Motor neuron (in vitro differentiated cells): ENCODE results near the gene GABRB2. TPM values are rescaled to one million over a fixed set of nuclear protein-coding genes. Genes with fewer than 3 reads are reported as not detected.
"Not testable (repeated sequence)": the region's sequence is repeated elsewhere in the genome, so short reads cannot be mapped to it uniquely, and the experiment has no call there.

Experiments used
- ATAC-seq, 8 experiments: fragments of 200-7000 bp; cut with Tn5 transposase; replicated peaks in 6 of 8; 2 replicates each; pipeline ENCODE4 v1.8.0; 2021; ENCODE audit warnings: mild to moderate bottlenecking in 8 of 8, moderate library complexity in 8 of 8
- H3K27ac ChIP-seq, 2 donors: fragments of 250-450 bp; sonication (Bioruptor Pico); 2 replicates each; pipeline ENCODE4 v1.9.0; 2021; ENCODE audit warnings: antibody characterized with exemption in 2 of 2, mild to moderate bottlenecking in 2 of 2, moderate library complexity in 1 of 2
- H3K4me1 ChIP-seq, 2 donors: fragments of 250-450 bp; sonication (Bioruptor Pico); replicated peaks in 1 of 2; 2 replicates each; pipeline ENCODE4 v1.6.1; 2021; ENCODE audit warnings: antibody characterized with exemption in 2 of 2, mild to moderate bottlenecking in 2 of 2, moderate library complexity in 1 of 2
- H3K4me3 ChIP-seq, 5 donors: fragments of 250-450 bp; sonication (Bioruptor Pico); 2 replicates each; pipeline ENCODE4 v1.9.0; 2021; ENCODE audit warnings: antibody characterized with exemption in 5 of 5, mild to moderate bottlenecking in 5 of 5, moderate library complexity in 4 of 5
- WGBS, 10 experiments: fragments of 450-650 bp; shearing (Covaris generic); methylation state at CpG; one replicate each; pipeline ENCODE4 v1.0.0; 2022; 5-methylcytosine and 5-hydroxymethylcytosine counted together
- in situ Hi-C, 9 experiments: fragments of 400-800 bp; cut with MboI; loops; one replicate each; pipeline ENCODE4 v1.15.0; 2021; ENCODE audit warnings: low sequenced_read_pairs in 9 of 9, low pct_unique_long_range_greater_than_20kb in 2 of 9; ENCODE audit not compliant: unreplicated experiment in 9 of 9
- total RNA-seq, 8 experiments: library from RNA; unstranded; fragments of 300-600 nt; gene quantifications; 2 replicates each; pipeline versions ENCODE4 v1.2.3 to v1.2.4, GENCODE V29; 2022

The GABRB2 gene
- total RNA-seq, 8 experiments from 2014 or later, result 0.97 to 17.4 (median 7.8) TPM

DNA sequence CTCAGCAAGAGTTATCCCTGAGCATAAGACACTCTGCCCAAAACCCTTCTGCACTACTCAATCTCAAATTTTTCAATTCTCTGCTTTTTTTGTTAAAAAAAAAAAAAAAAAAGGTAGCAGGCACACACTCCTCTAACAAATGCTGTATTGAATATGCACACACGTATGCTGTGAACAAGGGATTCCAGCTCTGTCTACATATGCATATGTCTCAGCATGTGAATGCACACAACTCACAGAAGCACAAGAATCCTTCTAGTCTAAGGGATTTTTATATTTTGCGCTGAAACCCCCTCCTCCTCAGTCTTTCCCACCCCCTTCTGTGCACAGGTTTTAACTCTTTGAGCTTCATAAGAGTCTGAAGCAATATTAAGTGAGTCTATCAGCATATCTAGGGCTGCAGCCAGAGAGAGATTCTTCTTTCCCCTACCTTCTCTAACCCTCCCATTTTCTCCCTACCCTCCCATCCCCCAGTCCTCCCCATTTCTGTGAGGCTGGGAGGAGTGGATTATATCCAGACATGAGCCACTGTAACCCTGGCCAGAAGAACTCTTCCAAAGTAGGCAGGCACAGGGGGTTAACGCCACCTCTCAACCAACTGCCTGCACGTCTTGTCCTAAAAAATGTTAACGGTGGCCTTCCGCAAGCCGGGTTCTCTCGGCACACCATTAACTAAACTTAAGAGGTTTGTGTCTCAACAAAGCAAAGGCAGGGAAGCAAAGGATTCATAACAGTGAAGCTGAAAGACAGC, 1.0 kb downstream of the GABRB2 start:
- Histone ChIP-seq H3K27ac (no peak overlapping the region), H3K4me3 (peak overlapping the region; percentile 37 to 82 (median 63))
- in situ Hi-C loops, result loop anchor here in 1 of 9 experiments (25.0 kb wide), 1 partner anchor 1792 kb away; no protein-coding TSS in a partner anchor

GRCh38 chr5:161544350-161544765, 2.2 kb downstream of the GABRB2 start:
- Histone ChIP-seq H3K27ac (no peak overlapping the region), H3K4me3 (peak overlapping the region in 1 of 5 donors; percentile 82), H3K4me1 (peaks cover 2 to 5% of the 10 kb centered on the region in 2 donors)
- peak in 3 of 8 experiments; percentile 33 to 49 (median 38) for ATAC-seq
- 0 to 10% (median 0%) methylated on average over 2 to 7 of the region's 7 CpGs; no CpG with 5 or more reads in 3 of the 10 experiments for WGBS, 10 experiments
- in situ Hi-C loops, result loop anchor here in 1 of 9 experiments (25.0 kb wide), 1 partner anchor 1793 kb away; no protein-coding TSS in a partner anchor

More for the DNA sequence above, 1.0 kb downstream of the GABRB2 start:
- ATAC-seq, result peak in 2 of 8 experiments; percentile 39 to 61
- peaks cover 2 to 5% of the 10 kb centered on the region in 2 donors for H3K4me1 ChIP-seq
- WGBS, 10 experiments, result 0 to 64% (median 10%) methylated on average over 1 to 7 of the region's 8 CpGs; no CpG with 5 or more reads in 2 of the 10 experiments

- H3K4me3 ChIP-seq, result no peak overlapping the region
- 0 to 100% (median 48%) methylated on average over 1 of the region's 1 CpG; no CpG with 5 or more reads in 4 of the 10 experiments for WGBS, 10 experiments
- in situ Hi-C loops, result loop anchor here in 1 of 9 experiments (25.0 kb wide), 1 partner anchor 1798 kb away; no protein-coding TSS in a partner anchor
- H3K27ac ChIP-seq, result no peak overlapping the region
- H3K4me1 ChIP-seq, result no peaks in the 10 kb centered on the region
- ATAC-seq, result no peak
These were observed 7.5 kb downstream of the GABRB2 start for GRCh38 chr5:161539016-161539415.

GRCh38 chr5:161535762-161536161, 10.8 kb downstream of the GABRB2 start:
- ATAC-seq, result no peak

DNA sequence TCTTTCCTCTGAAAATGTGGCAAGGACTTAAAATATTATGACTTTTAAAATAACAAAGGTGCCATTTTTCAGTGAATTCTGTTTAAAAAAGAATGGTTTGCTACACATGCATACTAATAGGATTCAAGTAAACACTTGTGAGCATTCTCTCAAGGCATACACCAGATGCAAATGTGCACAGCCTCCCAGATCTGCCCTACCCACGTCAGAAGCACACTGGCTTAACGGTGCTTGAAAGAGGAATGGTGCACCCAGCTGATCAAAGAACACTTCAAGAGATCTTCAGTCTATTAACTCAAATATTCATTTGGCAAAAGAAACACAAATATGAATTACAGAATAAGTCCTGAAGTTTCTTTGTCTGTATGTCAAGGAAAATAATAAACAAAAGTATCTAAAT, 15.8 kb downstream of the GABRB2 start:
- in situ Hi-C loops, result loop anchor here in 1 of 9 experiments (25.0 kb wide), 1 partner anchor 1807 kb away; no protein-coding TSS in a partner anchor
- 6 to 38% (median 10%) methylated on average over 1 to 2 of the region's 2 CpGs; no CpG with 5 or more reads in 5 of the 10 experiments for WGBS, 10 experiments
- H3K27ac ChIP-seq, result no peak overlapping the region
- no peak overlapping the region for H3K4me3 ChIP-seq
- H3K4me1 ChIP-seq, result peaks cover 0 to 8% of the 10 kb centered on the region in 2 donors
- peak in 4 of 8 experiments; percentile 37 to 63 (median 47) for ATAC-seq

More at GRCh38 chr5:161535762-161536161, 10.8 kb downstream of the GABRB2 start:
- WGBS, 10 experiments, result 20 to 100% (median 89%) methylated on average over 1 to 2 of the region's 2 CpGs; no CpG with 5 or more reads in 2 of the 10 experiments
- in situ Hi-C loops, result loop anchor here in 1 of 9 experiments (25.0 kb wide), 1 partner anchor 1802 kb away; no protein-coding TSS in a partner anchor
- Histone ChIP-seq H3K4me3 (no peak overlapping the region), H3K4me1 (peaks cover 0 to 3% of the 10 kb centered on the region in 2 donors), H3K27ac (no peak overlapping the region)

GRCh38 chr5:161513942-161514341, 32.6 kb downstream of the GABRB2 start:
- H3K4me3 ChIP-seq, result no peak overlapping the region
- in situ Hi-C loops, result no loop called here
- WGBS, 10 experiments, result 0 to 100% (median 100%) methylated on average over 1 of the region's 1 CpG; no CpG with 5 or more reads in 4 of the 10 experiments
- no peak for ATAC-seq
- H3K27ac ChIP-seq, result no peak overlapping the region
- H3K4me1 ChIP-seq, result peaks cover 0 to 11% of the 10 kb centered on the region in 2 donors

DNA sequence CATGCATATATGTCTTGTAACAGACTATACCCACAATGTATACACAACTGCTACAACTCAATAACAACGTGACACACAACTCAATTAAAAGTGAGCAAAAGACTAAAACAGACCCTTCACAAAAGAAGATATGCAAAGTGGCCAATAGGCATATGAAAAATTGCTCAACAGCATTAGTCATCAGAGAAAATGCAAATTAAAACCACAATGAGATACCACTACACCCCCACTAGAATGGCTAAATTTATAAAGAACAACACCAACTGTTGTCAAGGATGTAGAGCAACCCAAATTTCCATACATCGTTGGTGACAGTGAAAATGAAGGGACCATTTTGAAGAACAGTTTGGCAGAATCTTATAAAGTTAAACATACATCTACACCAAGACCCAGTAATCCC, 38.9 kb downstream of the GABRB2 start:
- H3K4me3 ChIP-seq, result no peak overlapping the region
- WGBS, 10 experiments, result 0 to 100% (median 38%) methylated on average over 1 to 2 of the region's 2 CpGs; no CpG with 5 or more reads in 1 of the 10 experiments
- no peaks in the 10 kb centered on the region for H3K4me1 ChIP-seq
- H3K27ac ChIP-seq, result no peak overlapping the region
- in situ Hi-C loops, result no loop called here
- ATAC-seq, result peak in 3 of 8 experiments; percentile 43 to 79 (median 74)

DNA sequence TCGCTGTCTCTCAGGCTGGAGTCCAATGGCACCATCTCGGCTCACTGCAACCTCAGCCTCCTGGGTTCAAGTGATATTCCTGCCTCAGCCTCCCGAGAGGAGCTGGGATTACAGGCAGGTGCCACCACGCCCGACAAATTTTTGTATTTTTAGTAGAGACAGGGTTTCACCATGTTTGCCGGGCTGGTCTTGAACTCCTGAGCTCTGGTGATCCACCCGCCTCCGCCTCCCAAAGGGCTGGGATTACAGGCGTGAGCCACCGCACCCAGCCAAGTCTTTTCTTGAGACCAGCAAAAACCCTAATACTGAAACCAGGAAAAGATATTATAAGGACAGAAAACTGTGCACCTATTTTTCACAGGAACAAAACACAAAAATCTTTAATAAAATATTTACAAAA, 41.4 kb downstream of the GABRB2 start:
- H3K27ac ChIP-seq, in situ Hi-C loops, H3K4me3 ChIP-seq, ATAC-seq, H3K4me1 ChIP-seq: not testable (repeated sequence)
- 26 to 100% (median 96%) methylated on average over 1 to 10 of the region's 10 CpGs; no CpG with 5 or more reads in 1 of the 10 experiments for WGBS, 10 experiments

DNA sequence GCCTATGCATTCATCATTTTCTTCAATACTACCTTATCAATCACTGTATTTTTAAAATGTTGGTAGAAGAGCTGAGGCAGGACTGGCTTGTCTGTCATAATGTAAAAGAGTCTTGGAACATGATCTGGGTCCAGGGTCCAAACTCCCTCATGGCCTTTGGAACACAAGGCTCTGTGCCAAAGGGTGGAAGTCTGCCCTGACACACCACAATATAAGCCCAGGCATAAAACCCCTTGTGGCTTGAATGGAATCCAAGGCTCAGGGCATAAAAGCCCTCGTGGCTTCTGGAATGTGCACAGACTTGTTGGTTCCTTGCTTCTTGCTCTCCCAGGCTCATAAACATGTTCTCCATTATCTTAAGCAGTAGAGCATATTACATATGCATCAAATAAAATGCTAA, 48.0 kb downstream of the GABRB2 start:
- ATAC-seq, result no peak
- H3K27ac ChIP-seq, result no peak overlapping the region
- no peaks in the 10 kb centered on the region for H3K4me1 ChIP-seq
- in situ Hi-C loops, result no loop called here
- H3K4me3 ChIP-seq, result no peak overlapping the region
- 0 to 100% (median 100%) methylated on average over 1 of the region's 1 CpG; no CpG with 5 or more reads in 7 of the 10 experiments for WGBS, 10 experiments

DNA sequence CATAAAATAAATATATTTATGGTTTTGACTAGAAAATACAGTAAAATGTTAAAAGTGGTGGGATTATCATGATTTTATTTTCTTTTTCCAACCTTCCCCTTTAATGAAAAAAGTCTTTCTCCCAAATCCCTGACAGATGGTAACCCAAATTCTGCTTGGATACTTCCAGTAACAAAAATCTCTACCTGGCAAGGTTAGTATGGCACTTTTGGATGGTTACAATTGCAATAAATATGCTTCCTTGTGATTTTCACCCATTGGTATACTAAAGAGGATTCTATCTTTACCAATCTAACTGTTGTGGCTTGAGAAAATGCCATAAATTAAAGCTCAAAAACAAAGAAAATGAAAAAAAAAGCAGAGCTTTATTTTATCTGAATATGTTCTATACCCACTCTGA, 62.8 kb downstream of the GABRB2 start:
- ATAC-seq, result no peak
- no peak overlapping the region for H3K4me3 ChIP-seq
- H3K4me1 ChIP-seq, result peaks cover 0 to 1% of the 10 kb centered on the region in 2 donors
- in situ Hi-C loops, result no loop called here
- no peak overlapping the region for H3K27ac ChIP-seq

DNA sequence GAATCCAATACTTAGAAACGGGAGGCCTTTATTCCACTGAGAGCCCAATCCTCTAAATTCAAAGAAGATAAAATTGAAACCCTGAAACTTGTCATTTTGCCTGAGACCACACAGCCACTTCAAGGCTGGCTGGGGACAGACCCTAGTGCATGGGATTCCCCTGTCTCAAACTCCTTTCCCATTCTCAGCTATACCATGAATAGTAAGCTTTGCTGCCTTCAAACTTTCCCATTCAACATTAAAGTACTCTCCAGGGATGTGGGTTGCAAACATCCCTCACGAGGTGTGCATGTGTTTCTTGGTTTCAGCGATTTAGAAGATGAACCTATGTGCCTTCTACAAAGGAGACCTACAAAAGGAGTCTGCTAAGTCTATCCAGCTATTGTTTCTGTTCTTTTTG, 64.6 kb downstream of the GABRB2 start:
- H3K27ac ChIP-seq, result no peak overlapping the region
- WGBS, 10 experiments, result 0 to 100% (median 95%) methylated on average over 1 to 3 of the region's 3 CpGs; no CpG with 5 or more reads in 2 of the 10 experiments
- H3K4me3 ChIP-seq, result no peak overlapping the region
- in situ Hi-C loops, result no loop called here
- no peak for ATAC-seq
- H3K4me1 ChIP-seq, result no peaks in the 10 kb centered on the region

DNA sequence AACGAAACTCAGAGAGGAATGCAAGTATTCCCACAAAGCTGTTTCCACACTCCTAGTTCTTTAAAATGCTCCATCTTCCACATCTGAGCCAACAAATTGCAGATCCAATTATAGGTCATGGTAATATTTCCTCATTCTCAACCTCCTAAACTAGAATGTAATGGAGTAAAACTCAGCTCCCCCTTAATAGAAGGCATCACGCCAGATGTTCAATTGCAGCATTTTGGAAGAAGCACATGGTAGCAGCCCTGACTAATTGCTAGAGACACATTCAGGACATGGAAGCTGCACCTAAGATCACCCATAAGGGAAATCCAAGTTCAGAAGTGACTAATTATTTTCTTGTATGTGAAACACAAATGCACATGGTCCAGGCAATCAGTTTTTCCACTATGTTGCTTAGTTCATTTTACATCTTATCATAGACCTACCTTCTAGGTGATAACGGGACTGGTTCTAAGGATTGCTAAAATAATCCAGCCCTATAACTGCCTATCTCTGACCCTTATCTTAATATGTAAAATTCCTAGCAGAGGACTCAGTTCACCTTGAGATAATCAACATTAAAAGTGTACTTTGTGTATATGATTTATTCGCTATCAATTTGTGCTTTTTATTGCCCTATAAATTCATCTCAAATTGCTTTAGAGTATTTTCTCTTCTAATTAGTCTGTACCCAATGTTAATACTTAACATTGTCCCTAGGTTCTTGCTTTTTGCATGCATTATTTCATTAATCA, 75.1 kb downstream of the GABRB2 start:
- H3K27ac ChIP-seq, result no peak overlapping the region
- ATAC-seq, result no peak
- H3K4me1 ChIP-seq, result no peaks in the 10 kb centered on the region
- in situ Hi-C loops, result no loop called here
- H3K4me3 ChIP-seq, result no peak overlapping the region
- 18 to 100% (median 91%) methylated on average over 1 to 4 of the region's 4 CpGs for WGBS, 10 experiments

GRCh38 chr5:161467703-161468102, 78.8 kb downstream of the GABRB2 start:
- H3K27ac ChIP-seq, result no peak overlapping the region
- in situ Hi-C loops, result no loop called here
- peak in 3 of 8 experiments; percentile 56 to 96 (median 63) for ATAC-seq
- no peak overlapping the region for H3K4me3 ChIP-seq
- no peaks in the 10 kb centered on the region for H3K4me1 ChIP-seq
- 0 to 100% (median 94%) methylated on average over 1 of the region's 1 CpG; no CpG with 5 or more reads in 4 of the 10 experiments for WGBS, 10 experiments
